Fibroblast of peridontal ligament (primary cell): Measurements from ENCODE around the gene HOXA10.

ENCODE experiments used
- DNase-seq: peaks from one replicate; pipeline ENCODE4 v3.0.0-alpha.2; 2010; ENCODE audit errors: extremely low read depth

HOXA10 gene

GRCh38 chr7:27145165-27145913 is 28.8 kb downstream of the HOXA10 start:
- DNase-seq, result no peak

GRCh38 chr7:27144781-27145164 is 29.3 kb downstream of the HOXA10 start:
- DNase-seq, result no peak

- no peak for DNase-seq
These were observed 30.0 kb downstream of the HOXA10 start for GRCh38 chr7:27143950-27144780.

GRCh38 chr7:27143023-27143949 is 30.8 kb downstream of the HOXA10 start, which contains the start of gene HOXA5:
TSS of gene HOXA5 (minus strand) at chr7:27143681. CDS start at chr7:27143607, 74 bp downstream.
- no peak for DNase-seq

GRCh38 chr7:27142580-27143022 is 31.5 kb downstream of the HOXA10 start:
- DNase-seq, result no peak

GRCh38 chr7:27141923-27142579 is 32.1 kb downstream of the HOXA10 start:
- no peak for DNase-seq

- DNase-seq, result no peak
These were observed 32.8 kb downstream of the HOXA10 start for GRCh38 chr7:27141137-27141922.

GRCh38 chr7:27140126-27140857 is 33.8 kb downstream of the HOXA10 start:
- DNase-seq, result no peak

GRCh38 chr7:27139334-27140125 is 34.6 kb downstream of the HOXA10 start:
- DNase-seq, result no peak

GRCh38 chr7:27138985-27139333 is 35.2 kb downstream of the HOXA10 start:
- no peak for DNase-seq

GRCh38 chr7:27138472-27138871 is 35.6 kb downstream of the HOXA10 start:
- DNase-seq, result no peak

- no peak for DNase-seq
These were observed 36.3 kb downstream of the HOXA10 start for GRCh38 chr7:27137640-27138315.

- DNase-seq, result peak; percentile 5
These were observed 39.7 kb downstream of the HOXA10 start for GRCh38 chr7:27134392-27134791.

GRCh38 chr7:27133409-27134231 is 40.5 kb downstream of the HOXA10 start:
- no peak for DNase-seq

GRCh38 chr7:27132978-27133377 is 41.1 kb downstream of the HOXA10 start:
- no peak for DNase-seq

- no peak for DNase-seq
These were observed 41.9 kb downstream of the HOXA10 start for GRCh38 chr7:27132214-27132613.

- no peak for DNase-seq
These were observed 42.7 kb downstream of the HOXA10 start for GRCh38 chr7:27131390-27131819.
